GM23248 (cell line): ENCODE measurements around the gene CCL22. TPM values are rescaled to one million over a fixed set of nuclear protein-coding genes. Genes with fewer than 3 reads are reported as not detected.

Experiments
- DNase-seq: peaks from one replicate; pipeline ENCODE4 v3.0.0-alpha.2; 2015
- H2AFZ ChIP-seq: fragments of 200-600 bp; sonication (generic); 2 replicates; pipeline ENCODE4 v1.6.1; 2016; ENCODE audit warnings: antibody characterized with exemption
- H3F3A ChIP-seq: fragments of 200-600 bp; sonication (generic); 2 replicates; pipeline ENCODE4 v1.6.1; 2016; ENCODE audit warnings: mild to moderate bottlenecking, antibody characterized with exemption, mixed run types; ENCODE audit not compliant: insufficient read depth
- H3K27ac ChIP-seq: fragments of 200-600 bp; sonication (generic); 2 replicates; pipeline ENCODE4 v1.5.1; 2016; ENCODE audit warnings: mild to moderate bottlenecking
- H3K27me3 ChIP-seq: fragments of 200-600 bp; sonication (generic); replicated peaks from 2 replicates; pipeline ENCODE4 v1.6.1; 2016; ENCODE audit warnings: mild to moderate bottlenecking; ENCODE audit not compliant: insufficient read depth
- H3K36me3 ChIP-seq: fragments of 200-600 bp; sonication (generic); 2 replicates; pipeline ENCODE4 v1.6.1; 2016; ENCODE audit warnings: low read depth, mild to moderate bottlenecking
- H3K4me1 ChIP-seq: fragments of 200-600 bp; sonication (generic); 2 replicates; pipeline ENCODE4 v1.6.1; 2016; ENCODE audit warnings: mild to moderate bottlenecking; ENCODE audit not compliant: insufficient read depth
- H3K4me2 ChIP-seq: fragments of 200-600 bp; sonication (generic); one replicate; pipeline ENCODE4 v1.6.1; 2016; ENCODE audit warnings: mild to moderate bottlenecking; ENCODE audit not compliant: unreplicated experiment
- H3K4me3 ChIP-seq: fragments of 200-600 bp; sonication (generic); 2 replicates; pipeline ENCODE4 v1.5.1; 2016; ENCODE audit warnings: mild to moderate bottlenecking
- H3K79me2 ChIP-seq: fragments of 200-600 bp; sonication (generic); 2 replicates; pipeline ENCODE4 v1.6.1; 2016; ENCODE audit warnings: mild to moderate bottlenecking; ENCODE audit not compliant: insufficient read depth
- H3K9ac ChIP-seq: fragments of 200-600 bp; sonication (generic); 2 replicates; pipeline ENCODE4 v1.6.1; 2016; ENCODE audit warnings: mild to moderate bottlenecking
- H3K9me2 ChIP-seq: fragments of 200-600 bp; sonication (generic); 2 replicates; pipeline ENCODE4 v1.6.1; 2016; ENCODE audit warnings: mixed run types, mild to moderate bottlenecking, moderate library complexity; ENCODE audit not compliant: insufficient read depth
- H3K9me3 ChIP-seq: fragments of 200-600 bp; sonication (generic); one replicate; pipeline ENCODE4 v1.6.1; 2017; ENCODE audit warnings: low read depth
- H4K20me1 ChIP-seq: fragments of 200-600 bp; sonication (generic); 2 replicates; pipeline ENCODE4 v1.6.0; 2016; ENCODE audit not compliant: insufficient read depth
- EZH2 ChIP-seq: fragments of 200-600 bp; sonication (generic); IDR thresholded peaks from 2 replicates; pipeline ENCODE4 v1.6.1; 2018; ENCODE audit warnings: antibody characterized with exemption, mild to moderate bottlenecking; ENCODE audit not compliant: insufficient read depth, poor library complexity, severe bottlenecking
- EZH2phosphoT487 ChIP-seq: fragments of 200-600 bp; sonication (generic); IDR thresholded peaks from 2 replicates; pipeline ENCODE4 v1.6.1; 2018; ENCODE audit warnings: antibody characterized with exemption, moderate library complexity, mild to moderate bottlenecking, low read depth; ENCODE audit not compliant: insufficient read depth
- WGBS, 2 experiments: methylation state at CpG; one replicate each; pipeline ENCODE4 v1.1.6; 2015 to 2017; ENCODE audit warnings: low lambda C conversion rate in 2 of 2, low coverage in 1 of 2; ENCODE audit errors: missing lambda C conversion rate in 2 of 2; 5-methylcytosine and 5-hydroxymethylcytosine counted together
- in situ Hi-C: fragments of 300-500 bp; cut with MboI; formaldehyde crosslinking; loops from 2 replicates; pipeline ENCODE4 v1.15.0; 2020
- polyA plus RNA-seq: library from polyadenylated mRNA; unstranded; fragments of >200 nt; fragmentation: Nextera tagmentation; extraction: Ambion mirVana; gene quantifications from 2 replicates; pipeline ENCODE4 v1.2.1, GENCODE V29; 2016
- total RNA-seq: library from RNA; depleted of rRNA; stranded (reverse); fragments of >200 nt; shearing (Covaris generic); gene quantifications from 2 replicates; pipeline ENCODE4 v1.2.3, GENCODE V29; 2014

Gene CCL22
- total and polyA plus RNA-seq, 2 experiments from 2014 or later: 0.10 TPM; not detected in 1

DNA sequence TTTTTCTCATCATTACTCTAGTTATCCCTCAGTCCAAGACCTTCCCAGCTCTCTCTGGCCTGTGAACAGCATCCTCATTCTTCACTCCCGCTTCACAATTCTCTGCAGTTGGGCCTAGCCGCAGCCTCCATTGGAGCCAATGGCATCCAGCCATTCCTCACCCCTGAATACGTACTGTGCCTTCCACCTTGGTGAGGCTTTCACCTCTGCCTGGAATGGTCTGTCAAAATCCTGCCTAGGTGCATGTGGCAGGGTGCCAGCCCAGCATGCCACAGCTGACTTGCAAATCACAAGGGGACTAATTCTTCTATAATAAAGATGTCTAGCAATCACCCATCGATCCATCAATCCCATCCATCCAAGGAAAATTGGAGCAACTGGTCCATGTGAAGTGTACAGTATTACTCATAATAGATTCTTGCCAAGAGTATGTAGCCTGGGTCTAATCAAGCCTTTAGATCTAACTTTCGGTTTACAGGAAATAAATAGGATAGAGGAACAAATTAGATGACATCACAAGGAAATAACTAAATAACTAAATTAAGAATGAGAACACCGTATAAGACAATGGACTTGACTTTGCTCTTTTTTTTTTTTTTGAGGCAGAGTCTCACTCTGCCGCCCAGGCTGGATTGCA lies 8.7 kb downstream of the CCL22 start:
- H3K9ac ChIP-seq: no peak overlapping the region
- in situ Hi-C loops: no loop called here
- H3K36me3 ChIP-seq: no peaks in the 10 kb centered on the region
- no peak for TF ChIP-seq EZH2
- no peak for TF ChIP-seq EZH2phosphoT487
- H3K27me3 ChIP-seq: peaks cover 39% of the 10 kb centered on the region
- no peaks in the 10 kb centered on the region for H3F3A ChIP-seq
- no peaks in the 10 kb centered on the region for H3K4me1 ChIP-seq
- H3K79me2 ChIP-seq: no peaks in the 10 kb centered on the region
- no peaks in the 10 kb centered on the region for H4K20me1 ChIP-seq
- H3K9me2 ChIP-seq: no peaks in the 10 kb centered on the region
- H3K4me3 ChIP-seq: no peak overlapping the region
- no peak overlapping the region for H3K27ac ChIP-seq
- no peak overlapping the region for H3K4me2 ChIP-seq
- H3K9me3 ChIP-seq: no peaks in the 10 kb centered on the region
- 64 to 71% methylated on average over 7 of the region's 7 CpGs for WGBS, 2 experiments
- peak; percentile 54 for DNase-seq
- no peak overlapping the region for H2AFZ ChIP-seq

GRCh38 chr16:57371494-57372371 lies 13.2 kb downstream of the CCL22 start:
- Histone ChIP-seq H3F3A (no peaks in the 10 kb centered on the region), H3K9me3 (no peaks in the 10 kb centered on the region), H3K9ac (no peak overlapping the region), H3K27me3 (peaks cover 38% of the 10 kb centered on the region), H3K27ac (no peak overlapping the region), H4K20me1 (no peaks in the 10 kb centered on the region), H3K9me2 (no peaks in the 10 kb centered on the region), H3K4me1 (no peaks in the 10 kb centered on the region), H2AFZ (no peak overlapping the region), H3K4me2 (peak overlapping the region; percentile 4), H3K36me3 (no peaks in the 10 kb centered on the region), H3K4me3 (no peak overlapping the region), H3K79me2 (no peaks in the 10 kb centered on the region)
- WGBS, 2 experiments: 58 to 65% methylated on average over 12 to 15 of the region's 15 CpGs
- TF ChIP-seq EZH2: no peak
- TF ChIP-seq EZH2phosphoT487: no peak
- no peak for DNase-seq
- in situ Hi-C loops: no loop called here

GRCh38 chr16:57372372-57373116 lies 14.0 kb downstream of the CCL22 start, which contains the start of gene CX3CL1:
Gene CX3CL1 (plus strand): TSS chr16:57372490. CDS start chr16:57372569, 79 bp downstream.
- Histone ChIP-seq H3K27ac (no peak within 1 kb of the TSS), H3K4me1 (no peaks in the 10 kb centered on the region), H3K27me3 (peaks cover 44% of the 10 kb centered on the region), H3K9me2 (no peaks in the 10 kb centered on the region), H4K20me1 (no peaks in the 10 kb centered on the region), H3K9me3 (no peaks in the 10 kb centered on the region), H3F3A (no peaks in the 10 kb centered on the region), H3K9ac (no peak within 1 kb of the TSS), H3K4me2 (peak within 1 kb of the TSS; percentile 4), H3K79me2 (no peaks in the 10 kb centered on the region), H3K4me3 (no peak within 1 kb of the TSS; the same call in 1 of the 2 replicates), H3K36me3 (no peaks in the 10 kb centered on the region), H2AFZ (no peak within 1 kb of the TSS)
- peak; percentile 61 for DNase-seq
- no peak for TF ChIP-seq EZH2
- in situ Hi-C loops: no loop called here
- 4 to 6% methylated on average over 21 of the region's 23 CpGs for WGBS, 2 experiments
